Measurements from ENCODE around the gene HCN2.
A peak's percentile ranks its signal among the peaks of the same experiment; 100 is the strongest.

The HCN2 gene

DNA sequence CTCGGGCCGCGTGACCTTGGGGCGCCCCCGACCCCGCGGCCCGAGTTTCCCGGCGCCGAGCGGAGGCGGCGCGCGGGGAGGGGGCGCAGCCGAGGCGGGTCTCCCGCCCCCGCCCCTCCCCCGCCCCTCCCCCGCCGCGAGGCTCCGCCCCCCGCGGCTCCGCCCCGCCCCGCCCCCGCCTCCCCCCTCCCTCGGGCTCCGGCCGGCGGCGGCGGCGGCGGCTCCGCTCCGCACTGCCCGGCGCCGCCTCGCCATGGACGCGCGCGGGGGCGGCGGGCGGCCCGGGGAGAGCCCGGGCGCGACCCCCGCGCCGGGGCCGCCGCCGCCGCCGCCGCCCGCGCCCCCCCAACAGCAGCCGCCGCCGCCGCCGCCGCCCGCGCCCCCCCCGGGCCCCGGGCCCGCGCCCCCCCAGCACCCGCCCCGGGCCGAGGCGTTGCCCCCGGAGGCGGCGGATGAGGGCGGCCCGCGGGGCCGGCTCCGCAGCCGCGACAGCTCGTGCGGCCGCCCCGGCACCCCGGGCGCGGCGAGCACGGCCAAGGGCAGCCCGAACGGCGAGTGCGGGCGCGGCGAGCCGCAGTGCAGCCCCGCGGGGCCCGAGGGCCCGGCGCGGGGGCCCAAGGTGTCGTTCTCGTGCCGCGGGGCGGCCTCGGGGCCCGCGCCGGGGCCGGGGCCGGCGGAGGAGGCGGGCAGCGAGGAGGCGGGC lies at the start of gene HCN2:
Gene HCN2 (plus strand): TSS at position 189 of the 703 bp plus-strand sequence. CDS start 65 bp downstream, at position 254.
- DNase-seq = no peak

DNA sequence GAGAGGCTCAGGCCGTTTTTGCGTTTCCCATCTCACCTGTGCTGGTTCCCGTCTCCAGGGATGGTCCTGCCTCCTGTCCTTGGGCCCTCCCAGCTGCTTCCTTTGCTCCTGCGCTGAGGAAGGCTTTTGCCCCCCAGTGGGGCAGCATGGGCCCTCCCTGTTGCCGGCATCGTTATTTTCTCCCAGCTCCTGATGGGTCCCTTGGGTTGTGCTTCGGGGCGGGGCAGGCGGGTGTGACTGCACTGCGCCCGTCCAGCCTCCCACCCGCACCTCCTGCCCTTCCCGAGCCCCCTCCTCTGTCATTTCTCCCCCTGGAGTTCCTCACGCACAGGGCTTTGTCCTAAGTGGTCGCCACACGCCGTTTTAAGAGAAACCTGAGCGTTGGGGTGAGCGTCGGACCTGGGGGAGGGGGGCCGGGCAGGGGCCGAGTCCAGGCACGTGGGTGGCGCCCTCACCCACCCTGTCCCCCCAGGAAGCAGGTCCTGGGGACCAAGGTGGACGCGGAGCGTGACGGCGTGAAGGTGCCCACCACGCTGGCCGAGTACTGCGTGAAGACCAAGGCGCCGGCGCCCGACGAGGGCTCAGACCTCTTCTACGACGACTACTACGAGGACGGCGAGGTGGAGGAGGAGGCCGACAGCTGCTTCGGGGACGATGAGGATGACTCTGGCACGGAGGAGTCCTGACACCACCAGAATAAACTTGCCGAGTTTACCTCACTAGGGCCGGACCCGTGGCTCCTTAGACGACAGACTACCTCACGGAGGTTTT lies 48.6 kb upstream of the HCN2 start:
- no peak for DNase-seq

GRCh38 chr19:541699-542098 lies 48.0 kb upstream of the HCN2 start:
- DNase-seq = no peak

DNA sequence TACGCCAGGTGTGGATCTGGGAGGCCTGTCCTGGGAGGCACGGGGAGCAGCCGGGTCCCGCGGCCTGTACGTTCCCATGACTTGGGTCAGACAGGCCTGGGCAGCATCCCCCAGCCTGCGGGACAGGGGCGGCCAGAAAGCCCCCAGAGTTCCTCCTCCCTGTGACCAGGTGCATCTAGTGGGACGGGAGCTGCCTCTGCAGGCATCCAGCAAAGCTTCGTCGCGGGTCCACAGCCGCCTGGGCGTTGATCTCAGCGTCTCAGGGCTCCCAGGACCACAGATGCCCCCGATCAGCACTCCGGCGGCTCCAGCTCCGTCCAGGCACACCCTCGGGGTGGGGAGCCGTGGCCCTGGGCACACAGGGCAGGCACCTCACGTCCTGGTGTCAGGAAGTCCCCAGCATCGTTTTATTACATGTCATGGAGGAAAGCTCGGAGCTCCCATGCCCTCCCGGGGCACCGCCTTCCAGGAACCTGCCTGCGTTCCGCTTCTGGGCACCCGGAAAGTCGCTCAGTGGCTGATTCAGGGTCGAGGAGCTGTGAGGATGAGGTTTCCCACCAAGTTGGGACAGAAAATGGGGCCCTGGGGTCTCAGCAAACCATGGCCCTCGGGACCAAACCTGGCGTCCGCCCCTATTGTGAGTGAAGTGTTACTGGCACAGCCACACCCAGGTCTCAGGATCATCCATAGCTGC lies 47.4 kb upstream of the HCN2 start:
- DNase-seq = no peak

DNA sequence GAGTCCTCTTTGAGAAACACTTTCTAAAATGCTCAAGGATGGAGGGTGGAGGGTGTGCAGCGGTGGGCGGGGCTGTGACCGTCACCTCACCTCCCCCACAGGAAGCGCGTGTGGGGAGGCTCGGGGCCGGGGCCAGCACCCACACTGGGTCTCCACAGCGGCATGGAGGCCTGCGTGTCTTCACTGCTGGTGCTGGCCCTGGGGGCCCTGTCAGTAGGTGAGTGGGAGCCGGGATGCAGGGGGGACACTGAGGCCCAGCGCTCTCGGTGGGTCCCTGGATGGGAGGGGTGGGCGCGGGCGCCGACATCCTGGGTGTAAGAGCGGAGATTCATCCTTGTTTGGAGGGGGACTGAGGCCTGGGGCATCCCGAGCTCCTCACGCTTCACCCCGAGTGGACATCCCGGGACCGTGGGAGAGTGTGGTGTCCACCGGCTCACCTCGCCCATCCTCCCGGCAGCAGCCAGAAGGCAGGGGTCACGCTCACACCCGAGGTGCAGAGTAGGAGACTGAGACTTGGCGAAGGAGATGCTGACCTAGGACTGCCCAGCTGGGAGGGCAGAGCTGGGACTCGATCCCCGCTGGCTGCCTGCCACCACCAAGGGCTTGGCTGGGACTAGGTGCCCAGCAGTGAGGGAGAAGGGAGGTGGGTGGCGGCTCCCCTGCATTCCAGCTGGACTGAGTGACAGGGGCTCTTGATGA lies 45.6 kb upstream of the HCN2 start, which contains the start of gene GZMM:
Gene GZMM (plus strand): TSS at position 144 of the 699 bp plus-strand sequence. CDS start 19 bp downstream, at position 163.
- peak; percentile 74 to 76 for DNase-seq

- DNase-seq = no peak
Measured at GRCh38 chr19:547117-547516, 42.6 kb upstream of the HCN2 start.

GRCh38 chr19:547836-548720 lies 41.6 kb upstream of the HCN2 start:
- no peak for DNase-seq

DNA sequence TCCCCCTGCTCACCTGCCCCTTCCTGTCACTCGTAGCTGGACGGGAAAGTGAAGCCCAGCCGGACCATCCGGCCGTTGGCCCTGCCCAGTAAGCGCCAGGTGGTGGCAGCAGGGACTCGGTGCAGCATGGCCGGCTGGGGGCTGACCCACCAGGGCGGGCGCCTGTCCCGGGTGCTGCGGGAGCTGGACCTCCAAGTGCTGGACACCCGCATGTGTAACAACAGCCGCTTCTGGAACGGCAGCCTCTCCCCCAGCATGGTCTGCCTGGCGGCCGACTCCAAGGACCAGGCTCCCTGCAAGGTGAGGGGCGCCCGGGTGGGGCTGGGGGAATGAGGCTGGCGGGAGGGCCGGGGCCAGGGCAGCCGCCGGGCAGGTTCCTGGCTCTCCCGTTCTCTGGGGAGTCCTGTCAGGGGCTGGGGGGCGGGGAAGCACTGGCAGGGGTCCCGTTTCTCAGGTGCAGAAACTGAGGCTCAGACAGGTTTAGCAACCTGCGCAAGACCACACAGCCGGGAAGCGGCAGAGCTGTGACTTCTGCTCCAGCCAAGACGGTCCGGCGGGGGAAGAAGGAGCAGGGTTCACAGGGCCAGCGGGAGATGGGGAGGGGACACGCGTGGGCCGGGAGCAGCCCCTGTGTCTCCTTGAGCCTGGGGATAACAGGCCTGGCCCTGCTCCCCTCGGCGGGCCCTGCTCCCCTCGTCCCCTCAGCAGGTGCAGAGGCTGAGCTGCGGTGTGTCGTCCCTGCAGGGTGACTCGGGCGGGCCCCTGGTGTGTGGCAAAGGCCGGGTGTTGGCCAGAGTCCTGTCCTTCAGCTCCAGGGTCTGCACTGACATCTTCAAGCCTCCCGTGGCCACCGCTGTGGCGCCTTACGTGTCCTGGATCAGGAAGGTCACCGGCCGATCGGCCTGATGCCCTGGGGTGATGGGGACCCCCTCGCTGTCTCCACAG lies 40.5 kb upstream of the HCN2 start:
- DNase-seq = no peak

GRCh38 chr19:554817-555216 lies 34.9 kb upstream of the HCN2 start:
- no peak for DNase-seq

DNA sequence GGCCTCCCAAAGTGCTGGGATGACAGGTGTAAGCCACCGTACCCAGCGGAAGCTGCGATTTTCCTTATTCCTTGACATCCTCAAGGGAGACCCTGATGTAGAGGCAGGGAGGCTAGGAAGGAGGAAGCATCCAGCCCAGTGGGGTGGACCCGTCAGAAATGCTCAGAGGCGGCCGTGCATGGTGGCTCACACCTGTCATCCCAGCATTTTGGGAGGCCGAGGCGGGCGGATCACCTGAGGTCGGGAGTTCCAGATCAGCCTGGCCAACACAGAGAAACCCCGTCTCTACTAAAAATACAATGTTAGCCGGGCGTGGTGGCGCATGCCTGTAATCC lies 34.2 kb upstream of the HCN2 start:
- DNase-seq = no peak

DNA sequence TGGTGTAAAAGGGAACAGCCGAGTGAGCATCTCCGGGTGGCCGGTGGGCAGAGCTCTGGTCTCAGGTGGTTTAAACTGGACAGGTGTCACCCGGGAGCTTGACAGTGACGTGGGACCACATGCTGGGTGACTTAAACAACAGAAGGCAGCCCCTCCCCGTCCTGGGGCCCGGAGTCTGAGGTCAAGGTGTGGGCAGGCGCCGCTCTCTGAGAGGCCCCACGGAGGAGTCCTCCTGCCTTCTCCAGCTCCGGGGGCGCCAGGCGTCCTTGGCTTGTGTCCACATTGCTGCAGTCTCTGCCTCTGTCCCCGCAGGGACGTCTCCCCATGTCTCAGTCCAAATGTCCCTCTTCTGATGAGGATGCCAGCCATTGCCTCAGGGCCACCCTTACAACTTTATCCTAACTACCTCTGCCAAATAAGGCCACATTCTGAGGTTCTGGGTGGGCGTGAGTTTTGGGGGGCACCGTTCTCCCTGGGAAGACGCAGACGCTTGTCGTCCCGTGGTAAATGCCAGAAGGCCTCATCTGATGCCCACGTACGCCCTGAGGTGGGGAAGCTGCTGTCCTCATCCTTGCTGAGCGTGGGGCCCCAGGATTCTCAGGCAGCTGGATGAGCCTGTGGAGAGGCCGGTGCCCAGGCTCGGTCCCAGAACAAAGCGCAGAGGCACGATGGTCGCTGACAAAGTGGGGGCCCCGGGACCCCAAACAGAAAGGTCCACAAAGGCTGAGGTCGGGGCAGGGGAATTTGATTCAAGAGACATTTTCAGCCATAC lies 32.9 kb upstream of the HCN2 start:
- DNase-seq = no peak

- no peak for DNase-seq
Measured at GRCh38 chr19:558770-559439, 30.8 kb upstream of the HCN2 start.

- DNase-seq = no peak
Measured at GRCh38 chr19:560121-560520, 29.6 kb upstream of the HCN2 start.

DNA sequence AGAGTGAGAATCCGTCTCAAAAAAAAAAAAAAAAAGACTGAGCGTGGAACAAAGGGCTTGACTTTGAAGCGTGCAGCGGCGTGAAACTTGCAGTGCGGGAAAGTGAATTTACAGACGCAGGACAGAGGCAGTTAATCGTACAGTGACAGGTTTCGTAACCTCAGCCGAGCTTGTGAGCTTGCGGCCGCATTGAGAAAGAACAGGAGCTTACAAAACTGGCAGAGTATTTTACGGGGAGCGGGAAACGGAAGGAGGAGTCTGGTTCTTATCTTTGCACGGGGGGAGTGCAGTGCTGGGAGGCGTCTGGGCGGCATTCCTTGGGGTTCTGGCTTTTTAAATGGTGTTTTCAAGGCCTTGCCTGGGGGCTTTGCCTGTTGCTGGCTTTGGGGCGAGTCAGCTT lies 23.3 kb upstream of the HCN2 start:
- DNase-seq = no peak

DNA sequence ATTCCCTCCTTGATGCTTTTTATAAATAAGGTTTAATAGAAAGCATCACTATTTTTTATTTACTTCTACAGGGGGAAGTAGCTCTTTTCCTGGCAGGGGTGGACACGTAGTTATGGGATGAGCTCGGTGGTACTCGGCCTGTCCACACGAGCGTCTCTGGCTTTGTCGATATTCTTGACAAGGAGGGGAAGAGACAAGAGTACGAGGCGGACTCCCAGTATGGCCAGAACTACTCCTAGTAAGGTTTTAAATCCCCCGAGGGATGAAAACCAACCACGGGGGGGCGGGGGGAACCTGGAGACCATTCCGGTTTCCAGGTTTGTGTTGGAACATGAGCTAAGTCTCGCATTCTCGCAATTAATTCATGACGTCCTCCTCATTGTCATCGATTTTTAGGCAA lies 22.8 kb upstream of the HCN2 start:
- no peak for DNase-seq

- no peak for DNase-seq
Measured at GRCh38 chr19:567296-567900, 22.3 kb upstream of the HCN2 start.

DNA sequence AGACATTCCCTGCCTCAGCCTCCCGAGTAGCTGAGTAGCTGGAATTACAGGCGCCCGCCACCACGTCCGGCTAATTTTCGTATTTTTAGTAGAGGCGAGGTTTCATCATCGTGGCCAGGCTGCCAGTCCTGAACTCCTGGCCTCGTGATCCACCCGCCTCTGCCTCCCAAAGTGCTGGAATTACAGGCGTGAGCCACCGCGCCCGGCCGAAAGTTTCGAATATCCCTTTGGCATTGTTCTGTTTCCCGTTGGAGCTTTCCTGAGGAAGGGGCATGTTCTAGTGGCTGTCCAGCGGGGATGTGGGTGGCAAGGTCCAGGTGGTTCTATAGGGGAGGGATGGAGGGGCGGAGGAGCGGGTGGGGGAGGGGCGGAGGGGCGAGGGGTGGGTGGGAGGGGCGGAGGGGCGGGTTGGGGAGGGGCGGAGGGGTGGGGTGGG lies 19.4 kb upstream of the HCN2 start:
- DNase-seq = no peak

DNA sequence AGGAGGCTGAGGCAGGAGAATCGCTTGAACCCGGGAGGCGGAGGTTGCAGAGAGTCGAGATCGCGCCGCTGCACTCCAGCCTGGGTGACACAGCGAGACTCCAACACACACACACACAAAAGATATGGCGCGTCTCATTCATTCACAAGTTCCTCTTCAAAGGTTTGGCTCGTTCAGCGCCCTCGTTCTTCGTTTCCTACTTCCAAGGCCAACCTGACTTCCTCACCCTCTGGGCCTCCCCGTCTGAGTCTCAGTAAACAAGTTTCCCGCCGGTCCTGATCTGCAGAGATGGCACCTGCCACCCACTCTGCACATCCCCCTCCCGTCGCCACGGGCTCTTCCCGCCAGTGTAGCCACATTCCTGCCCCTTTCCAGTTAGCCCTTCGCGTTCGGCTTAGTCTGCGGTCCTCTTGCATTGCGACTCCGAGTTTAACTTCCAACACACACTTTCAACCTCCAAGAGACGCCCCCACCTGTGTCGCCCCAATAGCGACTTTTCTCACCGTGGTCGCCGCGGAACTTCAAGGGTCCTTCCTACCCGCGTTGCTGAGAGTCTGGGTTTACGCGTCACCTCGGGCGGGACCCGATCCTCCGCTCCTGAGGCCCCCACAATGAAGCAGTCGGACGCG lies 18.6 kb upstream of the HCN2 start:
- DNase-seq = peak; percentile 54

- DNase-seq = peak in 1 of 2 donors; percentile 19
Measured at GRCh38 chr19:571566-571974, 18.1 kb upstream of the HCN2 start.
